H9 (cell line): ENCODE results near the gene COA5. TPM values are rescaled to one million over a fixed set of nuclear protein-coding genes. Genes with fewer than 3 reads are reported as not detected.

Experiments
- DNase-seq: peaks from one replicate; pipeline ENCODE4 v3.0.0-alpha.2; 2017
- H2AFZ ChIP-seq: one replicate; pipeline ENCODE4 v1.6.1; 2013; ENCODE audit warnings: mild to moderate bottlenecking, low read length, control low read depth, moderate library complexity
- H2AK5ac ChIP-seq: 2 replicates; pipeline ENCODE4 v1.6.1; 2013; ENCODE audit warnings: low read length, control low read depth, mixed read lengths; ENCODE audit not compliant: insufficient read length
- H2BK120ac ChIP-seq: one replicate; pipeline ENCODE4 v1.6.1; 2013; ENCODE audit warnings: low read depth, mild to moderate bottlenecking, low read length, control low read depth, inconsistent platforms; ENCODE audit not compliant: poor library complexity, severe bottlenecking
- H2BK12ac ChIP-seq: 2 replicates; pipeline ENCODE4 v1.6.1; 2013; ENCODE audit warnings: low read length, control low read depth, mixed read lengths, low read depth; ENCODE audit not compliant: insufficient read length
- H2BK15ac ChIP-seq: 2 replicates; pipeline ENCODE4 v1.6.1; 2013; ENCODE audit warnings: low read depth, low read length, control low read depth
- H2BK20ac ChIP-seq: one replicate; pipeline ENCODE4 v1.6.1; 2013; ENCODE audit warnings: low read depth, mild to moderate bottlenecking, low read length, control low read depth, inconsistent platforms; ENCODE audit not compliant: poor library complexity, severe bottlenecking
- H2BK5ac ChIP-seq: 2 replicates; pipeline ENCODE4 v1.6.1; 2013; ENCODE audit warnings: low read length, control low read depth, mixed read lengths; ENCODE audit not compliant: insufficient read length
- H3K14ac ChIP-seq: 2 replicates; pipeline ENCODE4 v1.6.1; 2013; ENCODE audit warnings: low read length, control low read depth; ENCODE audit not compliant: insufficient read depth
- H3K18ac ChIP-seq: 2 replicates; pipeline ENCODE4 v1.6.1; 2013; ENCODE audit warnings: low read depth, mild to moderate bottlenecking, mixed read lengths, low read length, control low read depth; ENCODE audit not compliant: insufficient read length
- H3K23ac ChIP-seq: 2 replicates; pipeline ENCODE4 v1.6.1; 2013; ENCODE audit warnings: low read length, control low read depth, mixed read lengths, low read depth; ENCODE audit not compliant: insufficient read length
- H3K23me2 ChIP-seq: 2 replicates; pipeline ENCODE4 v1.6.1; 2013; ENCODE audit warnings: low read depth, mild to moderate bottlenecking, mixed read lengths, low read length, control low read depth; ENCODE audit not compliant: insufficient read length, poor library complexity, severe bottlenecking
- H3K27ac ChIP-seq: 2 replicates; pipeline ENCODE4 v1.5.1; 2013; ENCODE audit warnings: low read length, control low read depth, mixed read lengths, low read depth; ENCODE audit not compliant: insufficient read length
- H3K27me3 ChIP-seq: 2 replicates; pipeline ENCODE4 v1.6.1; 2013; ENCODE audit warnings: low read length, control low read depth, inconsistent platforms; ENCODE audit not compliant: insufficient read depth
- H3K4ac ChIP-seq: 2 replicates; pipeline ENCODE4 v1.6.1; 2013; ENCODE audit warnings: low read depth, mild to moderate bottlenecking, control low read depth, inconsistent platforms, low read length, moderate library complexity
- H3K4me1 ChIP-seq: 2 replicates; pipeline ENCODE4 v1.6.1; 2013; ENCODE audit warnings: low read length, control low read depth, inconsistent platforms; ENCODE audit not compliant: insufficient read depth
- H3K4me2 ChIP-seq: 2 replicates; pipeline ENCODE4 v1.6.1; 2013; ENCODE audit warnings: low read length, control low read depth, mixed read lengths; ENCODE audit not compliant: insufficient read length, insufficient read depth
- H3K56ac ChIP-seq: 2 replicates; pipeline ENCODE4 v1.6.1; 2013; ENCODE audit warnings: low read depth, mild to moderate bottlenecking, mixed read lengths, low read length, control low read depth; ENCODE audit not compliant: insufficient read length
- H3K79me1 ChIP-seq: 2 replicates; pipeline ENCODE4 v1.6.1; 2013; ENCODE audit warnings: low read depth, mild to moderate bottlenecking, moderate library complexity, low read length, control low read depth, inconsistent platforms; ENCODE audit not compliant: insufficient read depth, poor library complexity, severe bottlenecking
- H3K79me2 ChIP-seq: 2 replicates; pipeline ENCODE4 v1.6.1; 2013; ENCODE audit warnings: low read length, control low read depth, inconsistent platforms; ENCODE audit not compliant: insufficient read depth
- H3K9ac ChIP-seq: 2 replicates; pipeline ENCODE4 v1.6.1; 2013; ENCODE audit warnings: low read length, control low read depth, mixed read lengths; ENCODE audit not compliant: insufficient read length; ENCODE audit errors: extremely low read depth
- H3K9me3 ChIP-seq: one replicate; pipeline ENCODE4 v1.6.1; 2013; ENCODE audit warnings: low read depth, low read length, inconsistent platforms; ENCODE audit not compliant: control insufficient read depth
- H3T11ph ChIP-seq: one replicate; pipeline ENCODE4 v1.6.1; 2013; ENCODE audit warnings: mild to moderate bottlenecking, low read length, control low read depth, inconsistent platforms
- H4K20me1 ChIP-seq: one replicate; pipeline ENCODE4 v1.6.1; 2013; ENCODE audit not compliant: control insufficient read depth, insufficient read length, insufficient read depth
- H4K5ac ChIP-seq: 2 replicates; pipeline ENCODE4 v1.6.1; 2013; ENCODE audit warnings: low read depth, mild to moderate bottlenecking, mixed read lengths, low read length, control low read depth; ENCODE audit not compliant: insufficient read length
- H4K8ac ChIP-seq: replicated peaks from 2 replicates; pipeline ENCODE4 v1.6.1; 2013; ENCODE audit warnings: low read length, control low read depth, mixed read lengths, low read depth; ENCODE audit not compliant: insufficient read length
- H4K91ac ChIP-seq: 2 replicates; pipeline ENCODE4 v1.6.1; 2013; ENCODE audit warnings: low read depth, mild to moderate bottlenecking, moderate library complexity, mixed read lengths, low read length, control low read depth; ENCODE audit not compliant: insufficient read length
- H3K27ac Mint-ChIP-seq, 3 experiments: 2 replicates in 2 of 3; 3 replicates in 1 of 3; pipeline ENCODE4 v1.8.0; 2020 to 2021; ENCODE audit warnings: mixed read lengths in 3 of 3, mild to moderate bottlenecking in 1 of 3, moderate library complexity in 1 of 3
- H3K27me3 Mint-ChIP-seq: 2 replicates; pipeline ENCODE4 v1.8.0; 2021; ENCODE audit warnings: low read depth, mild to moderate bottlenecking, moderate library complexity, mixed read lengths
- H3K36me3 Mint-ChIP-seq, 3 experiments: 2 replicates in 2 of 3; 3 replicates in 1 of 3; pipeline ENCODE4 v1.8.0; 2020 to 2021; ENCODE audit warnings: low read depth in 3 of 3, mixed read lengths in 3 of 3; ENCODE audit not compliant: insufficient read depth in 1 of 3
- H3K4me1 Mint-ChIP-seq, 2 experiments: 2 replicates each; pipeline ENCODE4 v1.8.0; 2020; ENCODE audit warnings: mixed read lengths in 2 of 2
- H3K4me3 Mint-ChIP-seq, 2 experiments: 2 replicates in 1 of 2; 3 replicates in 1 of 2; pipeline ENCODE4 v1.8.0; 2020 to 2021; ENCODE audit warnings: mild to moderate bottlenecking in 2 of 2, mixed read lengths in 2 of 2, moderate library complexity in 1 of 2
- H3K9me3 Mint-ChIP-seq, 2 experiments: 2 replicates in 1 of 2; 3 replicates in 1 of 2; pipeline ENCODE4 v1.8.0; 2020; ENCODE audit warnings: mild to moderate bottlenecking in 2 of 2, mixed read lengths in 2 of 2, moderate library complexity in 1 of 2
- whole genome bisulfite sequencing: extraction: QIAGEN DNeasy Blood & Tissue Kit; methylation state at CpG from one replicate; pipeline ENCODE4 v1.1.7; 2013; ENCODE audit warnings: missing lambda C conversion rate, low lambda C conversion rate, mixed read lengths; ENCODE audit not compliant: insufficient read length; ENCODE audit errors: extremely low coverage; 5-methylcytosine and 5-hydroxymethylcytosine counted together
- total RNA-seq: library from RNA; stranded (reverse); gene quantifications from 2 replicates; pipeline ENCODE4 v1.2.1, GENCODE V29; 2021
- TF ChIP-seq, protein P1 (sequence below): fragments of 200-600 bp; sonication (generic); conservative IDR thresholded peaks from 3 replicates; pipeline ENCODE4 v1.8.0; 2021; ENCODE audit warnings: antibody characterized with exemption, mild to moderate bottlenecking

Gene COA5
- total RNA-seq, 1 experiment from 2014 or later, result 23.6 TPM

DNA sequence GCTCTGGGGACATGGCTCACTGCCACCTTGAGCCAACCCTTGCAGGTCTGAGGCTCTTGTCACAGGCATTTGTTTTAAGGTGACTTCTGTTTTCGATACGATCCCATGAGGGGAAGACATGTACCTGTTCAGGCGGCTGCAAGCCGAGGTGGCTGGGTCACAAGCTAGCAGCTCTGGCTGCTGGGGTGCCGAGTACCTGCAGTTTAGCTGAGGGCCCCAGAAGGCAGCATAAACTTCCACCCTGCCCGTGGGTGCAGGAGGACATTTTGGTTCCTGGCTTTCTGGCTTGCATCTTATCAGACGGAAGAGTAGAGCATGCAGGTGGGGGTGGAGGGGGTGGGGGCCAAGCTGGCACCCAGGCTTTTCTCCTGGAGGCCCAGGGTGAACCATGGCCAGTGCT lies 28.4 kb downstream of the COA5 start:
- Histone ChIP-seq H4K91ac (no peak overlapping the region), H3T11ph (no peak overlapping the region), H3K4ac (no peak overlapping the region), H3K23me2 (no peaks in the 10 kb centered on the region), H2BK15ac (no peak overlapping the region), H3K56ac (no peak overlapping the region), H4K5ac (no peak overlapping the region), H3K9ac (no peak overlapping the region), H3K79me2 (no peaks in the 10 kb centered on the region), H3K4me1 (no peaks in the 10 kb centered on the region), H2BK20ac (no peak overlapping the region), H3K4me2 (no peak overlapping the region), H2AK5ac (no peak overlapping the region), H2AFZ (no peak overlapping the region), H3K27ac (no peak overlapping the region), H2BK5ac (no peak overlapping the region), H3K14ac (no peak overlapping the region), H3K79me1 (no peaks in the 10 kb centered on the region), H2BK12ac (no peak overlapping the region), H3K23ac (no peak overlapping the region), H4K8ac (no peak overlapping the region), H3K27me3 (no peaks in the 10 kb centered on the region), H2BK120ac (no peak overlapping the region), H3K18ac (no peak overlapping the region), H3K9me3 (no peaks in the 10 kb centered on the region), H4K20me1 (no peaks in the 10 kb centered on the region)
- no peaks in the 10 kb centered on the region for H3K27me3 Mint-ChIP-seq
- peaks cover 0 to 62% (median 28%) of the 10 kb centered on the region in 3 experiments; a peak in 6 of 7 replicates for H3K36me3 Mint-ChIP-seq
- no peaks in the 10 kb centered on the region for H3K4me1 Mint-ChIP-seq
- no peaks in the 10 kb centered on the region for H3K9me3 Mint-ChIP-seq
- TF ChIP-seq, protein P1, sequence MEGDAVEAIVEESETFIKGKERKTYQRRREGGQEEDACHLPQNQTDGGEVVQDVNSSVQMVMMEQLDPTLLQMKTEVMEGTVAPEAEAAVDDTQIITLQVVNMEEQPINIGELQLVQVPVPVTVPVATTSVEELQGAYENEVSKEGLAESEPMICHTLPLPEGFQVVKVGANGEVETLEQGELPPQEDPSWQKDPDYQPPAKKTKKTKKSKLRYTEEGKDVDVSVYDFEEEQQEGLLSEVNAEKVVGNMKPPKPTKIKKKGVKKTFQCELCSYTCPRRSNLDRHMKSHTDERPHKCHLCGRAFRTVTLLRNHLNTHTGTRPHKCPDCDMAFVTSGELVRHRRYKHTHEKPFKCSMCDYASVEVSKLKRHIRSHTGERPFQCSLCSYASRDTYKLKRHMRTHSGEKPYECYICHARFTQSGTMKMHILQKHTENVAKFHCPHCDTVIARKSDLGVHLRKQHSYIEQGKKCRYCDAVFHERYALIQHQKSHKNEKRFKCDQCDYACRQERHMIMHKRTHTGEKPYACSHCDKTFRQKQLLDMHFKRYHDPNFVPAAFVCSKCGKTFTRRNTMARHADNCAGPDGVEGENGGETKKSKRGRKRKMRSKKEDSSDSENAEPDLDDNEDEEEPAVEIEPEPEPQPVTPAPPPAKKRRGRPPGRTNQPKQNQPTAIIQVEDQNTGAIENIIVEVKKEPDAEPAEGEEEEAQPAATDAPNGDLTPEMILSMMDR, result no peak
- DNase-seq, result no peak
- WGBS, result no CpG with 5 or more reads among the region's 7 CpGs
- H3K4me3 Mint-ChIP-seq, result no peak overlapping the region
- H3K27ac Mint-ChIP-seq, result peak overlapping the region in 2 of 3 experiments; percentile 25 to 73; a peak in 1 of 7 replicates
